ENCODE results near the gene PCBD1.

The PCBD1 gene

DNA sequence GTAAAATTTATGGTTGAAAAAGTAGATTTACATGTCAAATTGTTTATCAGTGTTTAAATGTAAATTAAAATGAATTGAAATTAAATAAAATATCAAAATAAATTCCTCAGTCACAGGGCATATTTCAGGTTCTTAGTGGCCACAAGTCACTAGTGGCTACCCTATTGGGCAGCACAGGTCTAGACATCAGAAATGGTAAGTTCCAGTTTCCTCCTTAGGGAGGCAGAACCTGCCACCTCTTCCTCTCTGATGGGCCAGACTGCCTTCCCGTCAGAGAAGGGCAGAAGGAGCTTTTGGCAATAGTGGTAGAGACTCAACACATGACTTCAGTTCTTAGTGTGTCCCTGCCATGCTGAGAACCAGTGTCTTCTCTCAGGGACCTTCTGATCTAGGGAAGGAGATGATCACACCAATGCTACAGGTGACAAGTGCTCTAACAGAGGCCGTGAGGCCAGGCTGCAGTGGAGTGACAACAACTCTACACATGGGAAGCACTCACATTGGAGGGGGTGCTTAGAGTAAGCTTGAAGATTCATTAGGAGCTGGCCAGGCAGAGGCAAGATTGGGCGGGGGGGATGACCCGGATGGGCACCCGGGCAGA is 14.4 kb upstream of the PCBD1 start:
- no peaks in the 10 kb centered on the region for H3K27me3 ChIP-seq (replicated peaks; ENCODE audit: control insufficient read depth, insufficient read depth, low read length, poor library complexity, severe bottlenecking)
- H3K9me3 ChIP-seq (ENCODE audit: control insufficient read depth, low read length): no peaks in the 10 kb centered on the region
- no peaks in the 10 kb centered on the region for H3K36me3 ChIP-seq (ENCODE audit: control insufficient read depth, insufficient read depth, low read length)
- no peak for DNase-seq
- H3K27ac ChIP-seq (ENCODE audit: insufficient read depth, low read length, poor library complexity, severe bottlenecking): no peak overlapping the region
- no peaks in the 10 kb centered on the region for H3K4me1 ChIP-seq (ENCODE audit: control insufficient read depth, insufficient read depth, low read length, poor library complexity, severe bottlenecking)
- H3K4me3 ChIP-seq (ENCODE audit: insufficient read depth, low read depth, low read length, poor library complexity, severe bottlenecking): no peak overlapping the region

DNA sequence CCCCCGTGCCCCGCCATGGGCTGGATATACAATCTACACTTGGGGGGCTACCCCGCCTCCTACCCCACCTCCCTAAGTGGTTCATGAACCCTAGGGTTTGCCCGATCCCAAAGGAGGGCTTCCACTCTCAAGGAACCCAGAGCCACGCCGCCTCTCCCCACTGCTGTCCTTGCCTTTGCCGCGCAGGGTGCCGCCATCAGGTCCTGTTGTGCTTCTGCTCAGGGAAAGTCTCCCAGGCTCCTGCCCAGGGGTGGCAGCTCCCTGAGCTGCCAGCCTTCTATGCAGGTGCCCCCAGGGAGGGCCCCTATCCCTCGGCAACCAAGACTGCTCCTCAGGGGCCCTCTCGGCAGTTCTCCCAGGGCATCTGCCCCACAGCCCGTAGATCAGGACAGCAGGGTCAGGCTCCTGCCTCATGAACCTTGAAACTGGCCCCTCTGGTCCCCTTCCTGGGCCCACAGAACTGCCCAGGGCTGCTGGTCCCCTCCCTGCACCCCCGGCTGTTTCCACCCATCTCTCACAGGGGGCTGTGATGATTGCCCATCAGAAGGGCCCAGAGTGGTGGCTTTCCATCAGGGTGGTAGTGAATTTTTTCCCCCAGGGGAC is 13.0 kb upstream of the PCBD1 start:
- Histone ChIP-seq H3K4me3 (ENCODE audit: insufficient read depth, low read depth, low read length, poor library complexity, severe bottlenecking) (no peak overlapping the region), H3K36me3 (ENCODE audit: control insufficient read depth, insufficient read depth, low read length) (no peaks in the 10 kb centered on the region), H3K4me1 (ENCODE audit: control insufficient read depth, insufficient read depth, low read length, poor library complexity, severe bottlenecking) (no peaks in the 10 kb centered on the region), H3K27me3 (replicated peaks; ENCODE audit: control insufficient read depth, insufficient read depth, low read length, poor library complexity, severe bottlenecking) (no peaks in the 10 kb centered on the region), H3K9me3 (ENCODE audit: control insufficient read depth, low read length) (no peaks in the 10 kb centered on the region), H3K27ac (ENCODE audit: insufficient read depth, low read length, poor library complexity, severe bottlenecking) (no peak overlapping the region)
- no peak for DNase-seq

DNA sequence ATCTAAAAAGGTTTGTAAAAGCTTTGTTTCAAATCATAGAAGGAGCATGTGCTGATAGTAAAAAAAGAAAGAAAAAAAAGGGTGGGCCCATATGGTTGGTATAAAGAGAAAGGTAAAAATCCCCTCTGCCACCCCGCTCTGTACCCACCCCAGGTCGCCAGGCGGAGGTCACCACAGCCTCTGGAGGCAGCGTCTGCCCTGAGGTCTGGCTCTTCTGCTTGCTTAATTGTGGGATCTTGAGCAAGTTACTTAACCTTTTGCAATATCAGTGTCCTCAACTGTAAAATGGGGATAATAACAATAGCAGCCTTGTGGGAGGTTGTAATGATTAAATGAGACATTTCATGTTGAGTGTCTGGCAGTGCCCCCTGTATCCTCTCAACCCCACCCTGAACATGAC is 10.7 kb upstream of the PCBD1 start:
- Histone ChIP-seq H3K9me3 (ENCODE audit: control insufficient read depth, low read length) (no peaks in the 10 kb centered on the region), H3K4me3 (ENCODE audit: insufficient read depth, low read depth, low read length, poor library complexity, severe bottlenecking) (no peak overlapping the region)
- no peak for DNase-seq

DNA sequence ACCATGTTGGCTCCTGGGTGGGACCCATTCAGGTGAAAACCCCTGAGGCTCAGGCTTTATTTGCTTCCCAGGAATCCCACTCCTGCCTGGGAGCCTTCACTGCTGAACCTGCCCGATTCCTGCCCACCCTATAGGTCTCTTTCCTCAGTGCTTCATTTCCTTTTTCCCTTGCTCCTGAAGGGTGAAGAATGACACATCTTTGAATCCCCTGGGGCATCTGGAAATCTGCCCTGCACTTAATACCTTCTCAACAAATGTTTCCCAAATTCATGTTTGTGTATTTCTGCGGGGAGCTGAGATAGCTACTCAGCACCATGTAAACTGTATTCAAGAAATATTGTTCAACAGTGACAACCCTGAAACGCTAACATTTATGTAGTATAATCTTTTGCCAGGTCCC is 10.3 kb upstream of the PCBD1 start:
- Histone ChIP-seq H3K27me3 (replicated peaks; ENCODE audit: control insufficient read depth, insufficient read depth, low read length, poor library complexity, severe bottlenecking) (no peaks in the 10 kb centered on the region), H3K9me3 (ENCODE audit: control insufficient read depth, low read length) (no peaks in the 10 kb centered on the region), H3K4me3 (ENCODE audit: insufficient read depth, low read depth, low read length, poor library complexity, severe bottlenecking) (no peak overlapping the region), H3K36me3 (ENCODE audit: control insufficient read depth, insufficient read depth, low read length) (no peaks in the 10 kb centered on the region), H3K4me1 (ENCODE audit: control insufficient read depth, insufficient read depth, low read length, poor library complexity, severe bottlenecking) (no peaks in the 10 kb centered on the region), H3K27ac (ENCODE audit: insufficient read depth, low read length, poor library complexity, severe bottlenecking) (no peak overlapping the region)
- no peak for DNase-seq

More for the DNA sequence above, 10.7 kb upstream of the PCBD1 start:
- Histone ChIP-seq H3K36me3 (ENCODE audit: control insufficient read depth, insufficient read depth, low read length) (no peaks in the 10 kb centered on the region), H3K27ac (ENCODE audit: insufficient read depth, low read length, poor library complexity, severe bottlenecking) (no peak overlapping the region), H3K27me3 (replicated peaks; ENCODE audit: control insufficient read depth, insufficient read depth, low read length, poor library complexity, severe bottlenecking) (no peaks in the 10 kb centered on the region), H3K4me1 (ENCODE audit: control insufficient read depth, insufficient read depth, low read length, poor library complexity, severe bottlenecking) (no peaks in the 10 kb centered on the region)

DNA sequence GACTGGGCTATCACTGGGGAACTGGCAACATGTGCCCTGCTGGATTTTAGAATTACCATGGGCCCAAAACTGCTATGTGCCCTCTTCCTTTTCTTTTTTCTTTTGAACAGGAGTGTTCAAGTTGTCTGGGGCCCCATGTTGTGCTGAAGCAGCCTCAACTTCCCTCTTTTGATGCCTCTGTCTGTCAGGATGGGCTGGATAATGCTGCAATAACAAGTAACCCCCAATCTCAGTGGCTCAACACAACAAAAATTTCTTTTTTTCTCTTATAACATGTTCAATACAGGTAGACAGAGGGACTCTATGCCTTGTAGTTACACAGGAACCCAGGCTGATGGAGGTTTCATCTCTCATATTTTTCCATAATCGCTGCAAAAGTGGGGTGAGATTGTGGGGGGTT is 8.2 kb upstream of the PCBD1 start:
- H3K4me1 ChIP-seq (ENCODE audit: control insufficient read depth, insufficient read depth, low read length, poor library complexity, severe bottlenecking): no peaks in the 10 kb centered on the region

DNA sequence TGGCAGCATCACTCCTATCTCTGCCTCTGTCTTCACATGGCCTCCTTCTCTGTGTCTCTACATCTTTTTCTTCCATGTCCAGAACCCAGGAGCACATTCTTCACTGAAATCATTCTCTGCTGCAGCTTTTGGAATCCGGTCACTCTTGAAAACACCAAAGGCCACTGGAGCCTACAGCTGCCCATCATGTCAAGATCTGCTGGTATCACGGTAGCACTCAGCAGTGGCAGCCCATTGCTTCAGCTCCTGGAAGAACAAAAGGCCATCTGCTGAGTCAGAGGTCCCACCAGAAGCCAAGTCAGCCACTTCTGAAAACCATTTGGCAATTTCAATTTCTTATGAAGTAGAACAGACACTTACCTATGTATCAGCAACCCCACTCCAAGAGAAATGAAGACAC is 6.1 kb upstream of the PCBD1 start:
- no peaks in the 10 kb centered on the region for H3K27me3 ChIP-seq (replicated peaks; ENCODE audit: control insufficient read depth, insufficient read depth, low read length, poor library complexity, severe bottlenecking)
- H3K27ac ChIP-seq (ENCODE audit: insufficient read depth, low read length, poor library complexity, severe bottlenecking): no peak overlapping the region
- H3K9me3 ChIP-seq (ENCODE audit: control insufficient read depth, low read length): no peaks in the 10 kb centered on the region
- no peak for DNase-seq
- no peak overlapping the region for H3K4me3 ChIP-seq (ENCODE audit: insufficient read depth, low read depth, low read length, poor library complexity, severe bottlenecking)
- H3K4me1 ChIP-seq (ENCODE audit: control insufficient read depth, insufficient read depth, low read length, poor library complexity, severe bottlenecking): no peaks in the 10 kb centered on the region
- no peaks in the 10 kb centered on the region for H3K36me3 ChIP-seq (ENCODE audit: control insufficient read depth, insufficient read depth, low read length)

More for the DNA sequence above, 8.2 kb upstream of the PCBD1 start:
- no peaks in the 10 kb centered on the region for H3K9me3 ChIP-seq (ENCODE audit: control insufficient read depth, low read length)
- H3K4me3 ChIP-seq (ENCODE audit: insufficient read depth, low read depth, low read length, poor library complexity, severe bottlenecking): no peak overlapping the region
- H3K27ac ChIP-seq (ENCODE audit: insufficient read depth, low read length, poor library complexity, severe bottlenecking): no peak overlapping the region
- DNase-seq: no peak
- no peaks in the 10 kb centered on the region for H3K27me3 ChIP-seq (replicated peaks; ENCODE audit: control insufficient read depth, insufficient read depth, low read length, poor library complexity, severe bottlenecking)
- no peaks in the 10 kb centered on the region for H3K36me3 ChIP-seq (ENCODE audit: control insufficient read depth, insufficient read depth, low read length)

DNA sequence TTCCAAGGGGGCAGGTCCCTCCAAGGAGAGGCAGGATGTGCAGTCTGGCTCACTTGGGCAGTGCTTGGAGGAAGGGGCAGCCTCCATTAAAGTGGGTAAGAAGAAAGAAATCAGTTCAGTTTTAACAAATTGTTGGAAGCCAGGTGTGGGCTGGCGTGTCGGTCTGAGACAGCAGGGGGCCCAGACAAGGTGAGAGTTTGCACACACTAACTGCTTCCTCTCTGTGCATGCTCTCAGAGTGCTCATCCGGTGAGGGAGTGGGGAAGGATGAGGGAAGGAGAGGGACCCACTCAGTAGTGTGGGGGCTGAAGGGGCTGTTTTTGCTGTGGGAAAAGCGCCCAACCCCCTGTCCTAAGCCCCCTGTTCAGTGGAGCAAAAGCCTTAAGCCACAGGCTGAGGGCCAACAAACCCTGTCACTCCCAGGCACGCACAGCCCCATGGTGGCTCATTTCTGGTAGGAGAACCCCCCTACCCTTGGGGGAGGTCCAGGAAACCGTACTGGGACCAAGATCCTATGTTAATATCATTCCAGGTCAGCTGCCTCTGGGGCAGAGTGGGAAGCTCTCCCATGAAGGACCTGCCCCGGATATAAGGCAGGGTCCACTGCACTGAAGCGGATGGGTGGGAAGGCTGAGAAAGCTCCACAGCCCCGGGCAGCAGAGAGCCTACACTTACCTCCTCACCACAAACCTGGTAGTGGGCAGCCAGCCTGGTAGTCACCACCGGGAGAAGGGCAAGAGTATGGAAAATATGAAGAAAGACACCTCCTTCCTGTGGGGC is 5.1 kb upstream of the PCBD1 start:
- Histone ChIP-seq H3K9me3 (ENCODE audit: control insufficient read depth, low read length) (no peaks in the 10 kb centered on the region), H3K36me3 (ENCODE audit: control insufficient read depth, insufficient read depth, low read length) (no peaks in the 10 kb centered on the region), H3K4me1 (ENCODE audit: control insufficient read depth, insufficient read depth, low read length, poor library complexity, severe bottlenecking) (peaks cover 5% of the 10 kb centered on the region), H3K27me3 (replicated peaks; ENCODE audit: control insufficient read depth, insufficient read depth, low read length, poor library complexity, severe bottlenecking) (no peaks in the 10 kb centered on the region), H3K27ac (ENCODE audit: insufficient read depth, low read length, poor library complexity, severe bottlenecking) (no peak overlapping the region), H3K4me3 (ENCODE audit: insufficient read depth, low read depth, low read length, poor library complexity, severe bottlenecking) (no peak overlapping the region)
- no peak for DNase-seq

DNA sequence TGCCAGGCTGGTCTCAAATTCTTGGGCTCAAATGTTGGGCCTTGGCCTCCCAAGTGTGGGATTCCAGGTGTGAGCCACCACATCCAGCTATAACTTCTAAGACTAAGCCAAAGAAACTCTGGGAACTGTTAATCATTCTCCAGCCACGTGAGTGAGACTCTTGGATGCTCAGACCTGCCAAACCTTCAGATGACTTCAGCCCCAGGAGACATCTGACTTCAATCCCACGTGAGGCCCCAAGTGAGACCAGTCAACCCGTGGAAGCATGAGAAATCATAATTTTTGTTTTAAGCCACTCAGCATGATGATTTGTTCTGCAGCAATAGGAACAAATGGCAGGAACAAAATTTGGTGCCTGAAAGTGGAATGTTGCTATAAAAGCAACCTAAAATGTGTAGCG is 4.3 kb upstream of the PCBD1 start:
- no peak overlapping the region for H3K4me3 ChIP-seq (ENCODE audit: insufficient read depth, low read depth, low read length, poor library complexity, severe bottlenecking)
- H3K27ac ChIP-seq (ENCODE audit: insufficient read depth, low read length, poor library complexity, severe bottlenecking): no peak overlapping the region
- H3K9me3 ChIP-seq (ENCODE audit: control insufficient read depth, low read length): no peaks in the 10 kb centered on the region
- no peaks in the 10 kb centered on the region for H3K27me3 ChIP-seq (replicated peaks; ENCODE audit: control insufficient read depth, insufficient read depth, low read length, poor library complexity, severe bottlenecking)
- H3K4me1 ChIP-seq (ENCODE audit: control insufficient read depth, insufficient read depth, low read length, poor library complexity, severe bottlenecking): peaks cover 8% of the 10 kb centered on the region
- no peak for DNase-seq
- no peaks in the 10 kb centered on the region for H3K36me3 ChIP-seq (ENCODE audit: control insufficient read depth, insufficient read depth, low read length)

DNA sequence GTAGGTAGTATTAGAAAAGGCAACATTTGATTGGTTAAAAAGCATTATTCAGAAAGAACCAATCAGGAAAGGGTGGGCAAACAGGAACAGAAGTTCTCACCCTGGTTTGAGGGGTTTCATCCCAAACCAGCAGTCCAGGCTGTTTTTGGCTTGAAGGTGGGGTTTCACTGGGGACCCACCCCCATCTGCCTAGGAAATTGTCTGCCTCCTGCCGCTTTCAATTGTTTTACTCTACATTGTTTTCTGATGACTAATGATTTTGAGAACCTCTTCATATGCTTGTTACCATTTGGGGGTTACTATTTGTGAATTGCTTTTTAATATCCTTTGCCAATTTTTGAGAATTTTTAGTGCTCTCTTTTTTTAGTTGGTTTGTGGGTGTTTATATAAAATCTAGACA is 3.3 kb upstream of the PCBD1 start:
- H3K9me3 ChIP-seq (ENCODE audit: control insufficient read depth, low read length): no peaks in the 10 kb centered on the region
- no peak overlapping the region for H3K27ac ChIP-seq (ENCODE audit: insufficient read depth, low read length, poor library complexity, severe bottlenecking)
- no peaks in the 10 kb centered on the region for H3K27me3 ChIP-seq (replicated peaks; ENCODE audit: control insufficient read depth, insufficient read depth, low read length, poor library complexity, severe bottlenecking)
- H3K36me3 ChIP-seq (ENCODE audit: control insufficient read depth, insufficient read depth, low read length): no peaks in the 10 kb centered on the region
- peaks cover 12% of the 10 kb centered on the region for H3K4me1 ChIP-seq (ENCODE audit: control insufficient read depth, insufficient read depth, low read length, poor library complexity, severe bottlenecking)
- H3K4me3 ChIP-seq (ENCODE audit: insufficient read depth, low read depth, low read length, poor library complexity, severe bottlenecking): no peak overlapping the region
- DNase-seq: no peak

DNA sequence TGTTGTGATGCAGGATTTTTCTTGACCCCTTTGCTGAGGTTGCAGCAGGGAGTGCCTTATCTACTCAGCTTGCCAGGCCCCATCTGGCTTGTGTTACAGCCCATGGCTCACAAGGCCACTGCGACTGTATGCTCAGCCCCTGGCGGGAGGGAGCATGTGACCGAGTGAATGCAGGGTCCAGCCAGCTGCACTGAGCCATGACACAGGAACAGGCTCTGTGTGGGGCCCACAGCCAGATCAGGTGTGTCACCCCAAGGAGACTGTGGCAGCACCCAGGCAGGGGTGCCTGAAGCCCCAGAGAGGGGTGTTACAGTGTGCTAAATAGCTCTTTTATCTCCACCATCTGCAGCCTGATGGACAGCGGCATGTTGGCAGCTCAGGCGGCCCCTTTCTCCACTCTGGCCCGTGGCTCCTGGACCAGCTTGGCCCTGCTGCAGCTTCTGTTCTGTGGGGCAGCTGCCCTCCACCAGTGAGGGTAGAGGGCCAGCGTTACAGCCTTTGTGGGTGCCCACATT is 2.6 kb upstream of the PCBD1 start:
- Histone ChIP-seq H3K36me3 (ENCODE audit: control insufficient read depth, insufficient read depth, low read length) (no peaks in the 10 kb centered on the region), H3K9me3 (ENCODE audit: control insufficient read depth, low read length) (no peaks in the 10 kb centered on the region), H3K27ac (ENCODE audit: insufficient read depth, low read length, poor library complexity, severe bottlenecking) (no peak overlapping the region), H3K4me3 (ENCODE audit: insufficient read depth, low read depth, low read length, poor library complexity, severe bottlenecking) (no peak overlapping the region), H3K27me3 (replicated peaks; ENCODE audit: control insufficient read depth, insufficient read depth, low read length, poor library complexity, severe bottlenecking) (no peaks in the 10 kb centered on the region), H3K4me1 (ENCODE audit: control insufficient read depth, insufficient read depth, low read length, poor library complexity, severe bottlenecking) (peaks cover 12% of the 10 kb centered on the region)
- no peak for DNase-seq
